ENCODE results near the gene C8B.

The C8B gene

GRCh38 chr1:56970280-56970679, 4.5 kb upstream of the C8B start:
- no peak for DNase-seq

DNA sequence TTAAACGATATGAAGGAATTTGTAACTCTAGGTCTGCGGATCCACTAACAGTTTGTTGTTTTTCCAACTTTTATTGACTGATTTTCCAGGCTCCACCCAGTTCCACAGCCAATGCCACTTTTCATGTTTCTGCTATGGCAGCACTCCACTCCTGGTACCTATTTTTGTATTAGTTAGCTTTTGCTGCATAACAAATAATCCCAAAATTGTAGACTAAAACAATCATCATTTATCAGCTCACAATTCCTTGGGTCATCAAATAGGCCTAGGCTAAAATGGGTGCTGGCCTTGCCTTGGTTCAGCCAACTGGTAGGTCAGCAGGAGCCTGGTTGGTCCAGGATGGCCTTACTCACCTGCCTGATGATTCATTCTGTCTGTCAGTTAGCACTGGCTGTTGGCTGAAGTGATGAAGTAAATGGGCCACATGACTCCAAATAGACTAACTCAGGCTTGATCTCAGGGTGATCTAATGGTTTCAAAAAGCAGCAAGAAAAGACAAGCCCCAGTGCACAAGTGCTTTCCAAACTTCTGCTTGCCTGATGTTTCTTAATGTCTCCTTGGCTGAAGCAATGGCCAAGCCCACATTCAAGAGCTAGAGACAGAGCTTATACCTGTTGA, 3.2 kb upstream of the C8B start:
- no peak for DNase-seq

DNA sequence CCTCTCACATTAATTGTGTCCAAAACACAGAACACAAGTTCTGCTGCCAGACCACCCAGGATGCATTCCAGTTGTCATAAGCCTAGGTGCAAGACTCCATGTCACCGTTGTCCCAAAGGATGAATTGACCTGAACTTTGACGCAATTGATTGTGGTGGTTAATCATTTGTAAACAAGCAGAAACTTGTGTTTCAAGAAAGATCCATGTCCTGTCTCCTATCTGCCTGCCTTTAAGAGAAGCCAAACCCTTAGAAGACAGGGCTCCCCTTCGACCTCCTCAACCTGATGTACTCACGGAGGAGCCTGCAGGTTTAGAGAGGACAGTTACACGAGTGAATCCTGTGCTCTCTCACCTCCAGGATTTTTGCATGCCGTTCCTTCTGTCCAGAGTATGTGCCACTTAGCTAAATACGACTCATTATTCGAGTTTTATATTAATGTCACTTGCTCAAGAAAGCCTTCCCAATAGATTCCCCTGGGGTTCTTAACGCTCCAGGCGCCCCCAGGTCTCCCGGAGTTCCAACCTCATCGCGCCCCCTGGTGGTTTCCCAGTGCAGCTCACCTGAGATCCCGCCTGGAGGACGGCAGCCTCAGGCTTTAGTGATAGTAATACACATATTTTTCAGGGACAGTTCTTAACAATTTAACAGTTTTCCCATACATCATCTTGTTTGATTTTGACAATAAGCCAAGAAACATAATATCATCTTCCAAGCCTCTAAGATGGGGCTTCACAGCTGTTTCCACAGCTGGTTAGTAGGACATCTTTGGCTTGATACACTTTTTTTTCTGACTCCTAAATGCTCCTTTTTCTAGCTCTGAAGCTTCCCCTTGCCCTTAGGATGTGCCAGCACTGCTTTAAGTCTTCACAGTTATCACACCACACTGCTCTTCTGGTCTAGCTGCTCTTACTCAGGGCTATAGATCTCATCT, 2.4 kb upstream of the C8B start:
- DNase-seq: no peak

DNA sequence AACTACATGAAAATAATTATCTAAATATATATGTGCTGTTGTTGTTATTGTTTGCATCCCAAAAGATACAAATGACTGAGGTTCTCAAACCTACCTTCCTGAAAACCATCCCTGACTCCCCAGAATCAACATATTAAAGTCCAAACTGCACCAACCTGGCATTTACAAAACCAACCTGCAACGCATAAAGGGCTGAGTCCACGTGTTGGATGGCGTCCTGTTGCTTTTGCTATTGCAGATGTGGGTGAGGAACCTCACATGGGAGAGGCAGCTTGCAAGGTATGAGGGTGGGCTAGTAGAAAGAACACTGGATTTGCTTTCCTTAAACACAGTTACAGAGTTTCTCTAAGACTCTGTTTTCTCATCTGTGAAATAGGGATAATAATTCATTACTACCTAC, 1.5 kb upstream of the C8B start:
- no peak for DNase-seq

- no peak for DNase-seq
Measured at GRCh38 chr1:56966698-56966999, 834 bp upstream of the C8B start.

DNA sequence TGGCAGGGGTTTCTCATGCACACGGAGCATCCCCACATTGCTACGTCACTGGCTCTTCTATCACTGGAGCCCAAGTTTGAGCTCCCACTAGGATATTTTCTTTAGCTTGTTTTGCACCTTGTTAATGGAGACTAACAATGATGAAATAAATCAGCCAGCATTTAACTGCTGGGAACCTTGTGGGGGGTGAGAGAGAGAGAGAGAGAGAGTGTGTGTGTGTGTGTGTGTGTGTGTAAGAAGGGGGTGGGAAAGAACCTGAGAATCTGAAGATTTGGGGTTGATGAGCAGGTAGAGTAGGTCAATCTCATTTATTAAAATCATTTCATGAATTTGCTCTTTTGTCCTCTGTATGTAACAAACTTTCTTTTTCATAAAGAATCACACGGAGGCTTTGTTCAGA, 624 bp downstream of the C8B start:
- no peak for DNase-seq

GRCh38 chr1:56964349-56965017, 1.3 kb downstream of the C8B start:
- DNase-seq: no peak

DNA sequence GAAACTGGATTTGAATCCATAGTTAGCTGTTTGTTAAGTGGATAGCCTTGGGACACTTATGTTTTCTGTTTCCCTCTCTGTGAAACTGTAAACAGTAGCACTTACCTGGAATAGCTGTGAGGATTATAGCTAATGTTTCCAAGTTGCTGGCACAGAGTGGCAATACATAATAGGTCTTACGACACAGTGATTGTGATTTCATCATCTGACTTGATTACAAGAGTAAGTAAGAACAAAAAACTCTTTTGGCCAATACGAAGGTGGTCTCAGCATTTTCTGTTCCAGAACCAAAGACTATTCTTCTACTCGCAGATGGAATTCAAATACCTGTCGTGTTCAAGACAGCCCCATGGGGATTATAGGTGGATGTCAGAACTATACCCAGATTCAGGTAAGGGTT, 2.1 kb downstream of the C8B start:
- no peak for DNase-seq

DNA sequence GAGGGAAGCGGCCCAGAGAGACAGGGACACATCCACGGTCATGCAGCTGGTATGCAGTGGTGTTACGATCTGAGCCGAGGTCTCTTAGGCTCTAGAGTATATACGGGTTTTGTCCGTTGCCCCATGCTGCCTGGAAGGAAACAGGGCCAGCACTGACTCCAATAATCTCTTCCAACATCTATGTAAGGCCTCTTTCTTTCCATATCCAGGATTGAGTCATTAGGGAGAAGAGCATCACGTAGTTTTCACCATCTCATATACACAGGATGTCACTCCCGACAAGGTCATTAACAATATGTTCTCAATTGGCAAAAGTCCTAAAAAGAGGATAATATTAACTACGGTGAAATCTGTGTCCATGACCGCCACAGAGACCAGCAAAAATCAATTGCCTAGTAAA, 4.4 kb downstream of the C8B start:
- no peak for DNase-seq

GRCh38 chr1:56958526-56958925, 7.3 kb downstream of the C8B start:
- DNase-seq: no peak

DNA sequence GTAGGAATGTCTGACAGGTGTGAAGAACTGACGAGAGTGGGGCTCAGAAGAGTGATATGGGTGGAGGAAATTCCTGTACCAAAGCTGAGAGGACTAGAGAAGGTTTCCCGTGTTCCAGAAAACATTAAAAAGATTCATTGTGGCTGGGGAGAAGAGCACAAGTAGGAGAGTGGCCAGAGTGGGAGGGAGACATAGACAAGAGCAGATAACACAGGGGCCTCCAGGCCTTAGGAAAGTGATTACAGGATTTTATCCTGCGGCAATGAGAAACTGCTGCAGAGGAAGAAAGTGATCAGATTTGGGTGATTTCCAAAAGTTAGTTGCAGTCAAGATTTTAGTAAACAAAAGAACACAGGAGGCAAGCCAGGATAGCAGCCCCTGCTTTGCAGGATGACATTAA, 7.9 kb downstream of the C8B start:
- DNase-seq: no peak

- no peak for DNase-seq
Measured at GRCh38 chr1:56954664-56955063, 11.2 kb downstream of the C8B start.

DNA sequence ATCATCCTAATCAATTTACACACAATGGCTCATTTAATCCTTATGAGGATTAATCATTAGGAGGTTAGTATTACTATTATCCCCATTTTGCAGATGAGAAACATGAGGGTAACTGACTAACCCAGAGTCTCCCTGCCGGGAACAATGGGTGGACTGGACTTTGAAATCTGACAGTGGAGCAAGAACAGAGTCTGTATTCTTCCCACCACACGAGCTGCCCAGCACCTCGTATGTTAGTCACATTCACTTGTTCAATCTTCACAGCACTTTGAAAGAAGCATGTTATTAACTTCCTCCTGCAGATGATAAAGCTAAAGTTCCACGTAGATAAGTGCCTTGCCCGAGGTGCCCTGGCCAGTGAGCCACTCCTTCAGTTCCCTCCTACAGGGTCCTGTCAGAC, 12.4 kb downstream of the C8B start:
- DNase-seq: no peak

GRCh38 chr1:56952501-56952900, 13.3 kb downstream of the C8B start:
- DNase-seq: no peak

DNA sequence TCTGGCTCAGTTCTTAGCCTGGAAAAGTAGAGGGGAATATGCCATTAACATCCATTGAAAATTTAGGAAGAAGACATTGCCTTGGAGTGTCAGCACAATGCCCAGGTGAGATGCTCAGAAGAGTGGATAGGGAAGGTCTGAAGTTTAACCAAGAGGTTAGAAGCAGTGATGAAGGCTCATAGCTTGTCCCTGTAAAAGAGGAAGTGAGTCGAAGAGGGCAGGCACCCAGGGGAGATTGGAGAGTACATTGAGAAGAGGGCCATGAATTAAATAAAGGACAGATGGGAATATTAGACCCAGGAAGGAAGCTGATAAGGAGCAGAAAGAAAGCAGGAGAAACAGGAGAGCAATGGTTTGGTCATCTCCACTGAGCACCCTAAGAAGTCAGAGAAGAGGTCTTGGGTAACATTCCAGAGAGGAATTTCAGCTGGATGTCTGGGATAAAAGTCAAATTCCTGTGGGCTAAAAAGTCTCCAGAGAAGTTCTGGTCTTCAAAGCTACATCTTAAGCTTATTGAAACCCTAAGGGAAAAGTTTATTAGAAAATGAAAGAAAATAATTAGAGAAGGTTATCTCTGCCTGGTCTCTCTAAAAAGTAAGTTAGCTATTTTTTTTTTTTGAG, 17.3 kb downstream of the C8B start:
- no peak for DNase-seq

DNA sequence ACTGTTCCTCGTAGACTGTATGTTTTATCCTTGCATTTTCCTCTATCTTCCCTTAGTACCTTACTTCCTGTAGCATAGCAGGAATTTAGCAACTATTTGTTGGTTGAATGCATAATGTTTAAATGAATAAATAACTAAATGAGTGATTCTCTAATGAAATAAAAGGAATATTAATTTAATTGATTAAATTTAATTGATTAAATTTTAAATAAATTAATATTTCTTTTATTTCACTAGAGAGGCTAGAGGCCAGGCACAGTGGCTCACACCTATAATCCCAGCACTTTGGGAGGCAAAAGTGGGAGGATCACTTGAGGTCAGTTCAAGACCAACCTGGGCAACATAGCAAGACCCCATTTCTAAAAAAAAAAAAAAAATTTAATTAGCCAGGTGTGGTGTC, 25.8 kb downstream of the C8B start:
- DNase-seq: no peak

- DNase-seq: no peak
Measured at GRCh38 chr1:56939209-56939608, 26.6 kb downstream of the C8B start.

DNA sequence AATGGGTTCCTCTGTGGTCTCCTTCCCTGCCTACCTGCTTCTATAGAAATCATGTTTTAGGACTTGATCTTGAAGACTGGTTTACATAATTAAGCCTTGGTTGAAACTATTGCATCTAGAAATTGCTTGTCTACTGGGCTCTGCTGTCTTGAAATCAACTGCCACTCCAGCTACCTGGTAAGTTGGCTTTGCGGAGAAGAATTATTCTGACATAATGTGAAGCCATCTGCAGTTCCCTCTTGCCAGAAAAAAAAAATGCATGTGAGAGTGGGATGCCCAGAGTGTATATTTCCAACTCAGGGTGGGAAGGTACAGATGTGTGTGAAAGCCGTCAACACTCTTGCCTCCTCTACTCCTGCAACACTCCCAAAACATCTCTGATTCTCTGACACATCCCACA, 27.2 kb downstream of the C8B start:
- no peak for DNase-seq

- DNase-seq: no peak
Measured at GRCh38 chr1:56934430-56935060, 31.3 kb downstream of the C8B start.

DNA sequence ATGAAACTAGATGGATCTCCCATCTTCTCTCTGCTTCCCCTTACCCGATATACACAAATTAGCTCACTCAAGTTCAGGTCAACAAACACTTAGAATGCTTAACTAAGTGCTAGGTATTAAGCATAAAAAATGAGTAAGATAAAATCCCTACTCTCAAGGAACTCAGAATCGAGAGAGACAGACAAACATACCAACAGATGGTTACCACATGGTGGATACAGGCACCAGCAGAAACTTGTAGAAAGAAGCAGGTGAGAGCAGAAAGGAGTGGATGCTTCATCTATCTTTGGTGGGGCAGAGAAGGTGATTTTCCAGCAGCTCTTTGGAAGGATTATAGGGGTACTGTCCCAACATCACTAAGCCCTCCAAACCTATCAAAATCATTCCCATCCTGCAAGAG, 32.2 kb downstream of the C8B start:
- DNase-seq: no peak

DNA sequence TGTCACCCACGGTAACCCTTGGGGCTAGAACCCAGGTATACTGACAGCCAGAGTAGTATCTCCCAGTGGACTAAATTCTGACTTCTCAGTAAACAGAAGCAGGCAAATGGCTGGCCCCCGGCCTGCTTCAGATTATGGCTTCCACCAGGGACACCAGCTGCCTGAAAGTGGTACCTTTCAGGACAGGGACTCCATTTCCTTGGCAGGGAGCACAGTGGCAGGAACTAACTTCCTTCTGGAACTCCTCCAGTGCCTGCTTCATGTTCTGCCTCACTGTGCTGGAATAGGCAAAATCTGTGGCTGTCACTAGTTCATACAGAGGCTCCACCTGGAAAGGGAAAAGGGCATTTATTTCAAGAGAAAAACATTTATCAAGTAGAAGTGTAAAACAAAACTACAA, 32.7 kb downstream of the C8B start:
- DNase-seq: no peak

- DNase-seq: no peak
Measured at GRCh38 chr1:56931686-56932085, 34.1 kb downstream of the C8B start.

- no peak for DNase-seq
Measured at GRCh38 chr1:56931211-56931610, 34.6 kb downstream of the C8B start.

All from NCI-H1417 treated with DMSO at 0.1 percent for 48 hours (cell line).